Upper lobe of left lung (tissue), 6 donors: ENCODE measurements around the gene RSF1. TPM values are rescaled to one million over a fixed set of nuclear protein-coding genes. Genes with fewer than 3 reads are reported as not detected.

ENCODE experiments used
- ATAC-seq, 2 donors: fragments of 200-7000 bp; cut with Tn5 transposase; one replicate each; pipeline ENCODE4 v1.9.1; 2022; ENCODE audit warnings: mild to moderate bottlenecking in 2 of 2, moderate library complexity in 2 of 2; ENCODE audit not compliant: low FRiP score in 2 of 2
- DNase-seq, 2 donors: peaks; one replicate each; pipeline ENCODE4 v3.0.0-alpha.2; 2019 to 2020
- H3K27ac ChIP-seq, 4 donors: fragments of 200-600 bp; sonication (generic); one replicate each; pipeline ENCODE4 v1.5.1; 2016 to 2019
- H3K27me3 ChIP-seq, 4 donors: fragments of 200-600 bp; sonication (generic); one replicate each; pipeline ENCODE4 v1.5.1; 2017 to 2019
- H3K36me3 ChIP-seq, 4 donors: fragments of 200-600 bp; sonication (generic); one replicate each; pipeline ENCODE4 v1.5.1; 2016 to 2019
- H3K4me1 ChIP-seq, 4 donors: fragments of 200-600 bp; sonication (generic); one replicate each; pipeline ENCODE4 v1.5.1; 2018 to 2019
- H3K4me3 ChIP-seq, 4 donors: fragments of 200-600 bp; sonication (generic); one replicate each; pipeline ENCODE4 v1.5.1; 2017 to 2019; ENCODE audit warnings: mild to moderate bottlenecking in 2 of 4, moderate library complexity in 1 of 4
- H3K9me3 ChIP-seq, 4 donors: fragments of 200-600 bp; sonication (generic); one replicate each; pipeline ENCODE4 v1.5.1; 2018 to 2019
- CTCF ChIP-seq, 6 experiments: fragments of 450-650 bp in 4 of 6; fragments of 200-600 bp in 2 of 6; sonication (generic) in 2 of 6; IDR thresholded peaks; one replicate each; pipeline ENCODE4 v1.5.1; 2016 to 2019; ENCODE audit warnings: antibody characterized with exemption in 6 of 6
- EP300 ChIP-seq, 4 donors: sonication (generic); formaldehyde crosslinking; IDR thresholded peaks; one replicate each; pipeline ENCODE4 v1.5.1; 2017; ENCODE audit warnings: antibody characterized with exemption in 4 of 4, control low read depth in 2 of 4
- POLR2A ChIP-seq, 4 donors: fragments of 450-650 bp; IDR thresholded peaks; one replicate each; pipeline ENCODE4 v1.5.1; 2016 to 2017; ENCODE audit warnings: antibody characterized with exemption in 4 of 4, mild to moderate bottlenecking in 2 of 4
- POLR2AphosphoS5 ChIP-seq, 2 donors: sonication (generic); formaldehyde crosslinking; IDR thresholded peaks; one replicate each; pipeline ENCODE4 v1.5.1; 2017; ENCODE audit warnings: antibody characterized with exemption in 2 of 2
- WGBS, 2 donors: methylation state at CpG; one replicate each; pipeline ENCODE4 v1.1.5; 2017 to 2018; 5-methylcytosine and 5-hydroxymethylcytosine counted together
- total RNA-seq, 6 donors: library from RNA; depleted of rRNA in 4 of 6; stranded (reverse); fragments of >200 nt in 4 of 6; gene quantifications; one replicate each; pipeline versions ENCODE4 v1.1.0 to v1.2.1, GENCODE V29; 2016 to 2021
- donor health status: DM: no; HTN: no; CAD: no; lungs with moderate emphysema.
- donor health status: DM: no; HTN: yes; CAD: no; lungs with severe emphysema.

The RSF1 gene
- total RNA-seq, 6 donors from 2014 or later: 36.2 to 136 (median 71.2) TPM

- Histone ChIP-seq H3K27ac (no peak overlapping the region), H3K27me3 (no peaks in the 10 kb centered on the region), H3K4me3 (no peak overlapping the region), H3K4me1 (no peaks in the 10 kb centered on the region), H3K9me3 (no peaks in the 10 kb centered on the region), H3K36me3 (no peaks in the 10 kb centered on the region)
- DNase-seq (no peak), ATAC-seq (no peak)
- TF ChIP-seq POLR2A (IDR thresholded peaks at IDR 0.05) (no peak), EP300 (IDR thresholded peaks at IDR 0.05) (no peak), CTCF (IDR thresholded peaks at IDR 0.05) (no peak), POLR2AphosphoS5 (IDR thresholded peaks at IDR 0.05) (no peak)
- 88 to 91% methylated on average over 1 of the region's 1 CpG for WGBS, 2 donors
Measured at GRCh38 chr11:77710358-77710757, 110.2 kb downstream of the RSF1 start.

GRCh38 chr11:77705876-77706579 is 114.5 kb downstream of the RSF1 start:
- DNase-seq (no peak), ATAC-seq (no peak)
- peaks cover 0 to 19% (median 3%) of the 10 kb centered on the region in 4 donors for H3K36me3 ChIP-seq
- no peaks in the 10 kb centered on the region for H3K9me3 ChIP-seq
- H3K4me1 ChIP-seq: no peaks in the 10 kb centered on the region
- WGBS, 2 donors: 92 to 95% methylated on average over 7 of the region's 7 CpGs
- no peak overlapping the region for H3K27ac ChIP-seq
- no peaks in the 10 kb centered on the region for H3K27me3 ChIP-seq
- TF ChIP-seq POLR2A (IDR thresholded peaks at IDR 0.05): no peak
- no peak for TF ChIP-seq CTCF (IDR thresholded peaks at IDR 0.05)
- no peak for TF ChIP-seq EP300 (IDR thresholded peaks at IDR 0.05)
- no peak for TF ChIP-seq POLR2AphosphoS5 (IDR thresholded peaks at IDR 0.05)
- H3K4me3 ChIP-seq: no peak overlapping the region

GRCh38 chr11:77705195-77705875 is 115.2 kb downstream of the RSF1 start:
- Histone ChIP-seq H3K4me3 (no peak overlapping the region), H3K27ac (no peak overlapping the region), H3K36me3 (peaks cover 0 to 21% (median 3%) of the 10 kb centered on the region in 4 donors), H3K4me1 (no peaks in the 10 kb centered on the region), H3K27me3 (no peaks in the 10 kb centered on the region), H3K9me3 (no peaks in the 10 kb centered on the region)
- TF ChIP-seq CTCF (IDR thresholded peaks at IDR 0.05) (no peak), POLR2AphosphoS5 (IDR thresholded peaks at IDR 0.05) (no peak), POLR2A (IDR thresholded peaks at IDR 0.05) (no peak), EP300 (IDR thresholded peaks at IDR 0.05) (no peak)
- ATAC-seq (no peak), DNase-seq (no peak)
- 69 to 85% methylated on average over 4 of the region's 4 CpGs for WGBS, 2 donors

GRCh38 chr11:77704029-77704428 is 116.5 kb downstream of the RSF1 start:
- Histone ChIP-seq H3K27me3 (no peaks in the 10 kb centered on the region), H3K4me1 (no peaks in the 10 kb centered on the region), H3K4me3 (no peak overlapping the region), H3K36me3 (peaks cover 0 to 30% (median 3%) of the 10 kb centered on the region in 4 donors), H3K27ac (no peak overlapping the region), H3K9me3 (no peaks in the 10 kb centered on the region)
- TF ChIP-seq POLR2AphosphoS5 (IDR thresholded peaks at IDR 0.05): no peak
- no peak for TF ChIP-seq POLR2A (IDR thresholded peaks at IDR 0.05)
- TF ChIP-seq EP300 (IDR thresholded peaks at IDR 0.05): no peak
- no peak for TF ChIP-seq CTCF (IDR thresholded peaks at IDR 0.05)
- ATAC-seq: no peak
- WGBS, 2 donors: 95 to 99% methylated on average over 3 of the region's 3 CpGs
- DNase-seq: no peak
